HG02885 (cell line): ENCODE results near the gene HAND1.

Experiments
- ATAC-seq: cut with Tn5 transposase; IDR thresholded peaks from one replicate; pipeline ENCODE4 v1.9.1; 2021; ENCODE audit warnings: mild to moderate bottlenecking; ENCODE audit not compliant: unreplicated experiment, poor library complexity

HAND1 gene

GRCh38 chr5:154478224-154478565 is at the start of gene HAND1:
HAND1 (minus strand) TSS chr5:154478227; CDS start chr5:154478008, 219 bp downstream.
- ATAC-seq = no peak

GRCh38 chr5:154526231-154527226 is 48.5 kb upstream of the HAND1 start:
- no peak for ATAC-seq

DNA sequence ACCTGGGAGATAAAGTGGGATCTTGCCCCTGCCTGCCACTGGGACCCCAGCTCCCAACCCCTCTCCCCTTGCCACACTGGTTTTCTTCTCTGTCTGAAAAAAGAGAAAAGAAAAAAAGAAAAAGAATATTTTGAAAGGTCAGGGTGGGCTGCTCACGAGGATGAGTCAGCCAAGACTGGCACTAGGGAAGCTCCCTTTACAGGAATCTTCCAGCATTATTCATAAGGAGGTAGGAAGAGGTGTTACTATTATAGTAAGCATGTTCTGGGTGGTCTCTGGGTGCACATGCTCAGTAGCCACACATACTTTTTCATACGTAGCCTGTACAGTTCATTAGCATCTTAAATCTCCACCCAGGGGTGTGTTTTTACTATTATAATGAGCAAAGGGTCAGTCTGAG is 46.8 kb upstream of the HAND1 start:
- ATAC-seq = no peak

- ATAC-seq = no peak
Observed at GRCh38 chr5:154524181-154524580, 46.2 kb upstream of the HAND1 start.

GRCh38 chr5:154523709-154524108 is 45.7 kb upstream of the HAND1 start:
- ATAC-seq = no peak

DNA sequence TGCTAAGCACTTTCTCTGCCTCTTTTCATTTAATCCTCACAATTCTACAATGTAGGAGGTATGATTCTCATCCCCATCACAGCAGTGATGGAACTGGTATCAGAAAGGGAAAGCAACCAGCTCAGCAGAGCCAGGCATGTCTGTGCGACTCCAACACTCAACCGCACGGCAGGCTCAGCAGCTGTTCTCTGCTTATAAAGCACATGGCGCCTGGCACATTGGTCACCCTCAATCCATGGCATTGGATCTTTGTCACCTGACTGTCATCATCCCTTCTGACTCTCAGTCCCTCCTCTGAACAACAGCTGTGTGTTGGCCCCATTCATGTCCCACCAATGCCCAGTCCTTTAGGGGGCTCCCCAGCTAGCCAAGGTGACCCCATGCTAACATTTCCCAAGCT is 45.1 kb upstream of the HAND1 start:
- ATAC-seq = no peak

- no peak for ATAC-seq
Observed at GRCh38 chr5:154522284-154522683, 44.3 kb upstream of the HAND1 start.

GRCh38 chr5:154521756-154522155 is 43.7 kb upstream of the HAND1 start:
- ATAC-seq = no peak

- no peak for ATAC-seq
Observed at GRCh38 chr5:154520861-154521453, 42.9 kb upstream of the HAND1 start.

GRCh38 chr5:154519359-154519758 is 41.3 kb upstream of the HAND1 start:
- ATAC-seq = no peak

DNA sequence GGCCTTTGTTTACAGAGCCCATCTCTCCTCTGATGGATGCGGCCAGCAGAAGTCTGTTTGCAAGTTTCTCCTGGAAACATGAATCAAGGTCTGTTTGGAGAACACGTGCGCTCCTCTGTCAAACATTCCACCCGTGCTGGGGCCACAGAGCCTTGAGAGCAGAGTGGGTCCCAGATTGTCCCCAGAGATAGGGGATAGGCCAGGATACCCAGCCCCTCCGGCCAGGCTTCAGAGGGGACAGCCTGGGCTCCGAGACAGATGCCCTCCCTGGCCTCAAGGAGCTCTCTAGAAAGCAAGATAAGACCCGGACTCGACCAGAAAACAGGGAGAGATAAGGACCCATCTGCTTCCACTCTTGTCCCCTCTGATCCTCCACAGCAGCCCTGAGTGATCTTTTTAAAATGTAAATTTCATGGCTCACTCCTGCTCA is 40.4 kb upstream of the HAND1 start:
- ATAC-seq = no peak

GRCh38 chr5:154517810-154518437 is 39.9 kb upstream of the HAND1 start:
- ATAC-seq = no peak

- ATAC-seq = no peak
Observed at GRCh38 chr5:154517181-154517580, 39.2 kb upstream of the HAND1 start.

- ATAC-seq = no peak
Observed at GRCh38 chr5:154516475-154516874, 38.4 kb upstream of the HAND1 start.

GRCh38 chr5:154515488-154515887 is 37.5 kb upstream of the HAND1 start:
- ATAC-seq = peak; percentile 66

GRCh38 chr5:154514331-154514730 is 36.3 kb upstream of the HAND1 start:
- peak; percentile 60 for ATAC-seq

DNA sequence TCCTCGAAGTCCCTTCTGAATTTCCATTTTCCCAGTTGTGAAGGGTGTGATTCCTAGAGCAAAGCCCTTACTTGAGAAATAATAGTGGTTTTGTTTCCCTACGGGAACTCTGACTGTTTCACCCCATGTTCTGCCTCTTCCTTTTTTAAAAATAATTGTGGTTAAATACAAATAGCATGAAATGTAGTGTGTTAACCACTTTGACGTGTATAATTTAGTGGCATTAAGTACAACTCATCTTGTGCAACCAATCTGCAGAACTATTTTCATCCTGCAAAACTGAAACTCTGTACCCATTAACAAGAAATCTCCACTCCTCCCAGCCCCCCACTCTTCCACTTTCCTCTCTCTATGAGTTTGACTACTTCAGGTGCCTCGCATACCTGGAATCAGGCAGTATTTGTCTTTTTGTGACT is 35.6 kb upstream of the HAND1 start:
- peak; percentile 47 for ATAC-seq

- ATAC-seq = no peak
Observed at GRCh38 chr5:154511984-154512383, 34.0 kb upstream of the HAND1 start.

GRCh38 chr5:154509784-154510555 is 31.9 kb upstream of the HAND1 start:
- ATAC-seq = no peak

GRCh38 chr5:154508114-154508513 is 30.1 kb upstream of the HAND1 start:
- ATAC-seq = no peak
